ENCODE data around the gene AOPEP.
"Not testable (repeated sequence)": the region's sequence is repeated elsewhere in the genome, so short reads cannot be mapped to it uniquely, and the experiment has no call there.

AOPEP gene

GRCh38 chr9:95018099-95018936, 291.8 kb downstream of the AOPEP start:
- peak; percentile 90 for DNase-seq (ENCODE audit: low read depth)

- DNase-seq (ENCODE audit: low read depth) = not testable (repeated sequence)
Measured at GRCh38 chr9:95020644-95021043, 294.1 kb downstream of the AOPEP start.

DNA sequence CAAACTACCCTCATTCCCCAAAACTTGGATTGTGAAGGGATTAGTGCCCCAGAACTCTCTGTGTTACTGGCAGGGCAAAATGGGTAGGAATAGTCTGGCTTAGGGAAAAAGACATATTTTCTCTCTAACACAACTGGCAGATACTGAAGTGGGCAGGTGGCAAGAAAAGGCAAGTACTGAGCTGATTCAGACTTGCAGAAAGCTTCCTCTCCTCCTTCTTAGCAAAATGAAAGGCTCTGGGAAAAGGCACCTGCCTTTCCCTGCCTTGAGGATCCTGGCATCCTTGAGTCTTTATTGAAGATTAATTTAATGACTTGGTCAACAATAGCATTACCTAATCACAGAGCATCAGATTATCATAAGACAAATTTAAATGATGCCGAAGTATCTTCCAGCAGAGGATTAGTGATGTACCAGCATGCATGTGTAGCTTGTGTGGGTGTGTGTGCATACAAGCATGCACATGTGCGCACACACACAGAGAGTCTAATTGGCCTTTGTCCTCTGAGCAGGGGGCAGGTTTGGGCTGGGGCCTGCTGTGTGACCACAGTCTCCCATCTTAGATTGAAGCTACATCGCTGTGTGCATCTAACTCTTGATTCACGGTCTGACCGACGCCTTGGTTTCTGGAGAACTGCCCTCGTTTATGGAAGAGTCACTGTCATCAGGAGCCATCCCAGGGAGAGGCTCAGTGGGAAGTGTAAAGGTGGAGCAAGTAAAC, 294.8 kb downstream of the AOPEP start:
- DNase-seq (ENCODE audit: low read depth) = no peak

DNA sequence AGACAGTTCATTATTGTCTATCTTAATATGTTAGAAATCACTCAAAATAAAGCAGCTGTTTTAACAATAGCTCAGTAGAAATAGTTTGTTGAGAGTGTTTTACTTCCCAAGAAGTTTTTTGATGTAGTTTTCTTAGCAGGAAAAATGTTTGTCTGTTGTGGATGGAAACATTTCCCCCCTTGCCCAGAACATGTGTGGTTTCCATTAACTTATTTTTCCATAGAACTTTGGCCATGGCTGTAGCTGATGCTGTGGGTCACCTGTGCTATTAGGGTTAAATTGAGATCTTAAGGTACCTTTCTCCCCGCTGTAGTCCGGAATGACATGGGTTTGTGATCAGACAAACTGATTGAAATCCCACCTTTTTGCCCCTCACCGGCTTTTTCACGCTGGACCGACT, 296.2 kb downstream of the AOPEP start:
- no peak for DNase-seq (ENCODE audit: low read depth)

DNA sequence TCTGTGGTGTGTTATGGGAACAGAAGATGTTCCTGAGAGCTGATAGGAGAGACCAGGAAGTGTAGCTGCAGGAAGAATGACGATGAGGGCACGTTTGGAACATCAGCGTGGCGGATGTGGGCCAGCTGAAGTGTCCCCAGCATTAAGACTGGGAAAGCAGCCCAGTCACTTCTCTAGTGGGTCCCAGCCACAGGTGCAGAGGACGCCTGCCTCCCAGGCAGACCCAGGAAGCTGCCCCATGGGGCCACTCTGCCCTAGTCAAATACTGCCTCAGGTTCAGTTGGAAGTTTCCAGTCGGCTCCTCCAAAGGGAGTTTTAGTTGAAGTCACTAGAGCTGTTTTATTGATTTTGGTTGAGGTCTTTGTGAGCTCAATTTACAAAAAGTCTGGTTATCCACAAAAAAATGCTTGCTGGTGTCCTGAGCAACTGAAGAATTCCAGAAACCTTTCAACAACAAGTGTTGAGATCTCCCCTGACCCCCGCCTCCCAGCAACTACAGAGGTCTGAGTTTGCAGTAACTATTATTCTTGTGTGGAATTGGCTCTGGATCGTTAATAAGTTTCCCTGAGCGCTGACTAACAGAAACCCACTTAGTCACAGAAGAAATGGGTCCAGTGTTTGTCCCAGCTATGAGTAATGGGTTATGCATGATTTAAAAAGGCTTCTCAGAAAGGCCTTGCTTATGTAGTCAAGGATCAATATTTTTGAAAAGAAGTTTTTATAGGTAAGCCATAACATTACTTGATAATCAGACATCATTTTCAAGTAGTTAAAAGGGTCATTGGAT, 296.9 kb downstream of the AOPEP start:
- peak; percentile 69 for DNase-seq (ENCODE audit: low read depth)

DNA sequence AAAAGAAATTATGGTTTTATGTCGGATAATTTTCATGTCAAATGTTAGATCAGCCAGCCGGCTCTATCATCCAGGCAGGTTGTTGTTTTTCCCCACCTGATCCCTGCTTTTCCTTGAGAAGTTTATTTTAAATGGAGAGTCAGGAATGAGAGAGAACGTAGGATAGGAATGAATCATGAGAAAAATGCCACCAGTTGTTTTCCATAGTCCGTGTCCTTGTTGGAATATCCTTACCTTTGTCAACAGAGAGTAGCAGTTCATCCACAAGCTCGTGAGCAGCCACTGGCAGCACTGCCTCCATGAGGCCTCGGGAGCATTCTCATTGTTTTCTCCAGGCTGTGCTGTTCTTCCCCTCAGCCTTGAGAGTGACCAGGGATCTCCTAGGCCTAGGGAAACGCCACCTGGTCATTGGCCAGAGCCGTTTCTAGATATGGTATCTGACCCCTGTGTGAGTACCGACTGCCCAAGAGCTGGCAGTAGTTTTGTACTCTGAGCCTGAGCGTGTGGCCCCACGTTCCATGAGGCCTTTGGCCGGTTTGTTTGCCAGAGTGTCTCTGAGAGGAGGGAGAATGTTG, 297.7 kb downstream of the AOPEP start:
- DNase-seq (ENCODE audit: low read depth) = no peak

- DNase-seq (ENCODE audit: low read depth) = peak; percentile 84
Measured at GRCh38 chr9:95025213-95026147, 299.0 kb downstream of the AOPEP start.

GRCh38 chr9:95026148-95026524, 299.6 kb downstream of the AOPEP start:
- no peak for DNase-seq (ENCODE audit: low read depth)

- DNase-seq (ENCODE audit: low read depth) = no peak
Measured at GRCh38 chr9:95027914-95028852, 301.7 kb downstream of the AOPEP start.

DNA sequence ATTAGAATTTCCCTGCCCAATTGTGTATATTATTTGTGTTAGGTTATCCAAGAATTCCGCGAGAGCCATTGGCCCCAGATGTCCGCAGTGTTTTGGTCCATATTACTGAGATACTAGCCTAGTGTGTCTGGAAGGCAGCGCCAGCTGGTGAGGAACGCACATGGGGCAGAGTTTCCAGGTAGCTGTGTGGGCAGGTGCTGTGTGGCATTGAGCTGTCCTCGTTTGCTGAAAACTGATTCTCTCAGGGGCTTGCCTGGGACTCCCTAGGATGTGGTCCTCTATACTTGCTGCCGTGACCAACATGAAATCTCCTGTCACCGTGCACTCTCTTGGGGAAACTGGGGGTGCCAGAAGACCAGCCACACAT, 302.3 kb downstream of the AOPEP start:
- DNase-seq (ENCODE audit: low read depth) = no peak

DNA sequence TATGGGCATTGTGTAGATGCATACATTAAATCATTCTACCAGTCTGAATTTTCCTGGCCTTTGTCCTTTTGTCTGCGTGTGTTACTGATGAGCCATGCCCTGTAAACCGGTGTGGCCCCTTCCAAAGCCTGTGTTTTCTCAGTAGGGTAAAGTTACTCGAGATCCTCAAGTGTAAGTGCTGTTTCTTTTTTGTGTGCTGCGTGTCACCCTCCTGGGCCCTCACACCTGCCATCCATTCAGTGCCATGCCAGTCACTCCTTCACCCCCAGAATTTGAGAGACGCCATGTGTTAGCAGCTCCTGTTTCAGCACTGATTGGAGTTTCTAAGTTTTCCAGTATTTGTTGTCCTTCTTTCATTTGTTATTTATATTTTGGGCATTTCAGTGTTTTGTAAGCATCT, 302.8 kb downstream of the AOPEP start:
- DNase-seq (ENCODE audit: low read depth) = no peak

DNA sequence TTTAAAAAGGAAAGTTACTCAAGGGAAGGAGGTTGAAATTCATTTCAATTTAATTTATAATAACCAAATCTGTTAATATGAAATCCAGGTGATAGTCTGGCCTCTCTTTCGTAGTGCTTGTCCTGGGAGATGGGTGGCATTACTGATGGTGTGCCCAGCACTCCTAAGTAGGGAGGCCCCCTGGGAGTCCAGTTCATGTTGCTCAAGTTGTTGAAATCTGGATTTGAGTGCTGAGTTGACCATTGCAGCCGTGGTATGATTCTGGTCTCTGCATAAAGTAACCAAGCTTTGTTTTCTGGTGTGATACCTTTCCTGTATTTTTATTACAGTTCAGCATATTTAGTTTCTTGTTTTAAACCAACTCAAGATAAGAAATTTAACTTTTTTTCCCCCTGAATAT, 303.2 kb downstream of the AOPEP start:
- no peak for DNase-seq (ENCODE audit: low read depth)

DNA sequence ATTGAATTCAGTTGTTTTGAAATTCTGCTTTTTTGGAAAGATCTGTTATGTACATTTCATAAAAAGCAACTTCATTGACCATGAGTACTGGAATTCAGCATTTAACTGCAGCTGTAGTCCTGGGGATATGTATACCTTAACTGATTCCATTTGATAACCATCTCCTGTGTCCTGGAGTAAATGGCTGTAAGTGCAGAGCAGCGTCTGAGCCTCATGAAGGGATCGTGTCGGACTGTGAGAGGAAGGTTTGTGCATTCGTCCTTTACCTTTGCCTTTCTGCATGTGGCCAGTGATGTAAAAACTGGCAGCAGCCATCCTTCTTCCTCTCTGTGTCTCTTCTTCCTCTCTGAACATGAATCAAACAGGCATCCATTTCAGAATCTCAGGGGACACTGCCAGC, 303.8 kb downstream of the AOPEP start:
- DNase-seq (ENCODE audit: low read depth) = no peak

DNA sequence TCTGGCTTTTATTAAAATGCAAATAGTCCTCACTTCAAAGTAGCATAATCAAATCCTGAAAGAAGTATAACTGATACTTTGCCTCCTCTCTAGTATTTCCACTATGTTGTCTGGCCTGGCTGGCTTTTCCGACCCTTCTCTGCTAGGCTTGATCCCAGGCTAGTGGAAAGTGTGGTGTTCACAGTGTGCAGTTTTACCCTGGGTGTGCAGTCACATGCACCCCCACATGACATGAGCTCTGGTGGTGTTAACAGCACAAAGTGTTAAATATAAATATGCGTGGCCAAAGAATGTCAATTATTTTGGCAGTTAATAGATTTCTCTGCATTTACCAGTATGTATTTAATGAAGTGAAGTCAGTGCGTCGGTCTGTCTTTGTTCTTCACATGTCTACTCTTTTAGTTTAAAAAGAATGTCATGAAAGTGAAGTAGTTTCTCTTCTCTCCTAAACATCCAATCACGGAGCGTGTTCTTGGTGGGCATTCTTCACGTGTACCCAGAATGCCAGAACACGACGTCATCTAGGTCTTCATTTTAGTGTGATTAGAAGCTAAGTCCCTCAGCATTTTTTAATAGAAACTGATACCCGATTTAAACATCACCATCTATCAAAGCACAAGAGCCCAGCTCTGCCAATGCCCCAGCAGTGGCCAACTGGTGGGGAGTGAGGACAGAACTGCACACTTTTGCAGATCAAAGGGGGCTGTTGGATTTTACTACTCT, 304.6 kb downstream of the AOPEP start:
- no peak for DNase-seq (ENCODE audit: low read depth)

- no peak for DNase-seq (ENCODE audit: low read depth)
Measured at GRCh38 chr9:95031711-95032461, 305.4 kb downstream of the AOPEP start.

GRCh38 chr9:95032580-95033341, 306.3 kb downstream of the AOPEP start:
- DNase-seq (ENCODE audit: low read depth) = no peak

DNA sequence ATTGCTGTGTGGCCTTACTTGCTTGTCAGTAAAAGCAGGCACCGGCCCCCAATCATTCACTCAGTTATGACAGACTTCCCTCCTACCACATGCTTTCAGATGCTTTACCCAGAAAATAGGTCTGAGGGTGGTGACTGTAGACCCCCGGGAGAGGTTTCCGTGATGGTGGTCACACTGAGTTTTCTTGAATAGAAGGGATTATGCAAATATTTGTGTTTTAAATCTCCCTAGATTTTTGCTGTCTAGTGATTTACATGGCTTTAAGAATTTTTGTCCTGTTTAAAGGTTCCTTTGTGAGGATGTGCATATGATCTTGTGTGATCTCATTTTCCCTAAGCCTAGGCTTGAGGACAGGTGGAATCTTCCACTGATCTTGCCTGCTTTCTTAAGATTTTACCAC, 309.3 kb downstream of the AOPEP start:
- DNase-seq (ENCODE audit: low read depth) = no peak

DNA sequence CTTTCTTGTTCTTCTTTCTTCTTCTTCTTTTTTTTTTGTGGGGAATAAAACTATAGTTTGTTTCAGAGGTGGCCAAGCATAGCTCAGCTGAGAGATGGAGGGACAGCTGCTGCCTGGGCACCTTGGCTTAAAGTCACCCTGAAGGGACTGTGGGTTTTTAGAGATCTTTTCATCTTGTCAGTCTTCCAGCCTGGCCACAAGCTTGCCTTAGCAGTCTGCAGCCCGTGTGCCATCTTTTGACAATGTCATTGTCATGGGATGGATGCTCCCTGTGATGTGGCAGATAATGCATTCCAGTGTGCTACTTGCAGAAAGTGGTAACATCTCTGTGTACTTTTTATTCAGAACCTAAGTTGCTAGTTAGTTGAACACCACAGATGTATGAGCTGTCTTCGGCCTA, 310.2 kb downstream of the AOPEP start:
- no peak for DNase-seq (ENCODE audit: low read depth)

Measured in GM04504 (cell line).